MM.1S (cell line): ENCODE results near the gene B4GALNT3.
"Not testable (repeated sequence)": the region's sequence is repeated elsewhere in the genome, so short reads cannot be mapped to it uniquely, and the experiment has no call there.

ENCODE experiments used
- DNase-seq: peaks from one replicate; pipeline ENCODE4 v3.0.0-alpha.2; 2015
- H2AFZ ChIP-seq: fragments of 300-600 bp; sonication (generic); 2 replicates; pipeline ENCODE4 v1.6.0; 2016; ENCODE audit warnings: antibody characterized with exemption, low read length
- H3F3A ChIP-seq: fragments of 300-600 bp; sonication (generic); 2 replicates; pipeline ENCODE4 v1.6.1; 2016; ENCODE audit warnings: mild to moderate bottlenecking, antibody characterized with exemption, low read length, moderate library complexity, mixed read lengths; ENCODE audit not compliant: insufficient read depth
- H3K27ac ChIP-seq: fragments of 300-600 bp; sonication (generic); 2 replicates; pipeline ENCODE4 v1.5.1; 2016; ENCODE audit warnings: mild to moderate bottlenecking, low read length
- H3K27me3 ChIP-seq: fragments of 300-600 bp; sonication (generic); replicated peaks from 2 replicates; pipeline ENCODE4 v1.6.0; 2016; ENCODE audit warnings: low read length; ENCODE audit not compliant: insufficient read depth
- H3K36me3 ChIP-seq: fragments of 300-600 bp; sonication (generic); replicated peaks from 2 replicates; pipeline ENCODE4 v1.6.1; 2016; ENCODE audit warnings: mild to moderate bottlenecking, low read length, mixed read lengths; ENCODE audit not compliant: insufficient read depth
- H3K4me1 ChIP-seq: fragments of 300-600 bp; sonication (generic); 2 replicates; pipeline ENCODE4 v1.6.1; 2016; ENCODE audit warnings: low read length, mixed read lengths
- H3K4me2 ChIP-seq: fragments of 300-600 bp; sonication (generic); 2 replicates; pipeline ENCODE4 v1.6.0; 2016; ENCODE audit warnings: low read depth, low read length
- H3K4me3 ChIP-seq: fragments of 300-600 bp; sonication (generic); 2 replicates; pipeline ENCODE4 v1.5.1; 2016; ENCODE audit warnings: low read length, mixed read lengths
- H3K79me2 ChIP-seq: fragments of 300-600 bp; sonication (generic); 2 replicates; pipeline ENCODE4 v1.6.1; 2016; ENCODE audit warnings: mixed run types, low read length, mixed read lengths
- H3K9ac ChIP-seq: fragments of 300-600 bp; sonication (generic); 2 replicates; pipeline ENCODE4 v1.6.1; 2016; ENCODE audit warnings: low read length, mixed read lengths
- H3K9me2 ChIP-seq: fragments of 300-600 bp; sonication (generic); replicated peaks from 2 replicates; pipeline ENCODE4 v1.6.1; 2016; ENCODE audit warnings: mild to moderate bottlenecking, low read length, mixed read lengths; ENCODE audit not compliant: insufficient read depth
- H3K9me3 ChIP-seq: fragments of 300-600 bp; sonication (generic); replicated peaks from 2 replicates; pipeline ENCODE4 v1.6.1; 2016; ENCODE audit warnings: mild to moderate bottlenecking, low read length, mixed read lengths; ENCODE audit not compliant: insufficient read depth
- H4K20me1 ChIP-seq: fragments of 300-600 bp; sonication (generic); 2 replicates; pipeline ENCODE4 v1.6.1; 2016; ENCODE audit warnings: mild to moderate bottlenecking, low read length, moderate library complexity, mixed read lengths; ENCODE audit not compliant: insufficient read depth
- EZH2 ChIP-seq: fragments of 300-600 bp; sonication (generic); optimal IDR thresholded peaks from 2 replicates; pipeline ENCODE3; 2017; ENCODE audit warnings: low read depth, mild to moderate bottlenecking, antibody characterized with exemption, low read length, mixed read lengths
- EZH2phosphoT487 ChIP-seq: fragments of 300-600 bp; sonication (generic); IDR thresholded peaks from 2 replicates; pipeline ENCODE4 v1.6.1; 2018; ENCODE audit warnings: antibody characterized with exemption, low read length
- TF ChIP-seq, protein P1 (sequence below): fragments of 300-600 bp; sonication (generic); IDR thresholded peaks from 2 replicates; pipeline ENCODE4 v1.5.1; 2016; ENCODE audit warnings: antibody characterized with exemption, low read length, mixed read lengths

B4GALNT3 gene

DNA sequence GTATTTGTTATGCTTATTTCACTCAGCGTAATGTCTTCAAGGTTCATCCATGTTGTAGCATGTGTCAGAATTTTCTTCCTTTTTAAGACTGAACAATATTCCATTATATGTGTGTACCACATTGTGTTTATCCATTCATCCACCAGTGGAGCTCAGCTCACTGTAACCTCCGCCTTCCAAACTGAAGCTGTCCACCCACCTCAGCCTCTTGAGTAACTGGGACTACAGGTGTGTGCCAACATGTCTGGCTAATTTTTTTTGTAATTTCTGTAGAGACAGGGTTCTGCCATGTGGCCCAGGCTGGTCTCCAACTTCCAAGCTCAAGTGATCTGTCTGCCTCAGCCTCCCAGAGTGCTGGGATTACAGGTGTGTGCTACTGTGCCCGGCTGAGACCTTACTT lies 37.2 kb upstream of the B4GALNT3 start:
- Histone ChIP-seq H3K4me3 (no peak overlapping the region), H3K9ac (no peak overlapping the region), H3K36me3 (no peaks in the 10 kb centered on the region), H3K4me1 (no peaks in the 10 kb centered on the region), H3K27me3 (no peaks in the 10 kb centered on the region), H3K79me2 (no peaks in the 10 kb centered on the region), H3F3A (no peaks in the 10 kb centered on the region), H3K4me2 (no peak overlapping the region), H2AFZ (no peak overlapping the region), H4K20me1 (no peaks in the 10 kb centered on the region), H3K9me2 (no peaks in the 10 kb centered on the region), H3K27ac (no peak overlapping the region), H3K9me3 (no peaks in the 10 kb centered on the region)
- no peak for DNase-seq
- TF ChIP-seq EZH2phosphoT487, result no peak
- TF ChIP-seq EZH2, result no peak
- TF ChIP-seq, protein P1, sequence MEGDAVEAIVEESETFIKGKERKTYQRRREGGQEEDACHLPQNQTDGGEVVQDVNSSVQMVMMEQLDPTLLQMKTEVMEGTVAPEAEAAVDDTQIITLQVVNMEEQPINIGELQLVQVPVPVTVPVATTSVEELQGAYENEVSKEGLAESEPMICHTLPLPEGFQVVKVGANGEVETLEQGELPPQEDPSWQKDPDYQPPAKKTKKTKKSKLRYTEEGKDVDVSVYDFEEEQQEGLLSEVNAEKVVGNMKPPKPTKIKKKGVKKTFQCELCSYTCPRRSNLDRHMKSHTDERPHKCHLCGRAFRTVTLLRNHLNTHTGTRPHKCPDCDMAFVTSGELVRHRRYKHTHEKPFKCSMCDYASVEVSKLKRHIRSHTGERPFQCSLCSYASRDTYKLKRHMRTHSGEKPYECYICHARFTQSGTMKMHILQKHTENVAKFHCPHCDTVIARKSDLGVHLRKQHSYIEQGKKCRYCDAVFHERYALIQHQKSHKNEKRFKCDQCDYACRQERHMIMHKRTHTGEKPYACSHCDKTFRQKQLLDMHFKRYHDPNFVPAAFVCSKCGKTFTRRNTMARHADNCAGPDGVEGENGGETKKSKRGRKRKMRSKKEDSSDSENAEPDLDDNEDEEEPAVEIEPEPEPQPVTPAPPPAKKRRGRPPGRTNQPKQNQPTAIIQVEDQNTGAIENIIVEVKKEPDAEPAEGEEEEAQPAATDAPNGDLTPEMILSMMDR, result no peak

DNA sequence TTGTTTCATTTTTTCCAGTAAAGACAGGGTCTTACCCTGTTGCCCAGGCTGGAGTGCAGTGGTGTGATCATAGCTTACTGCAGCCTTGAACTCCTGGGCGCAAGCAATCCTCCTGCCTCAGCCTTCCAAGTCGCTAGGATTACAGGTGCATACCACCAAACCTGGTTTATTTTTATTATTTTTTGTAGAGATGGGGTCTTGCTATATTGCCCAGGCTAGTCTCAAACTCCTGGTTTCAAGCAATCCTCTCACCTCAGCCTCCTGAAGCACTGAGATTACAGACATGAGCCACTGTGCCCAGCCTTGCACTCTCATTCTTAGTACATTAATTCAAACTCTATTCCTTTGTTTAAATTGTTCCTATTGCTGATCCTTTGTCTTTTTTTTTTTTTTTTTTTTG lies 24.0 kb upstream of the B4GALNT3 start:
- not testable (repeated sequence) for H3K27ac ChIP-seq, H3K9ac ChIP-seq, H3K4me2 ChIP-seq, H3K27me3 ChIP-seq, H3K4me3 ChIP-seq, H4K20me1 ChIP-seq, H3K79me2 ChIP-seq, H3F3A ChIP-seq, H3K36me3 ChIP-seq, DNase-seq, H3K9me2 ChIP-seq, H3K4me1 ChIP-seq, H3K9me3 ChIP-seq, H2AFZ ChIP-seq

DNA sequence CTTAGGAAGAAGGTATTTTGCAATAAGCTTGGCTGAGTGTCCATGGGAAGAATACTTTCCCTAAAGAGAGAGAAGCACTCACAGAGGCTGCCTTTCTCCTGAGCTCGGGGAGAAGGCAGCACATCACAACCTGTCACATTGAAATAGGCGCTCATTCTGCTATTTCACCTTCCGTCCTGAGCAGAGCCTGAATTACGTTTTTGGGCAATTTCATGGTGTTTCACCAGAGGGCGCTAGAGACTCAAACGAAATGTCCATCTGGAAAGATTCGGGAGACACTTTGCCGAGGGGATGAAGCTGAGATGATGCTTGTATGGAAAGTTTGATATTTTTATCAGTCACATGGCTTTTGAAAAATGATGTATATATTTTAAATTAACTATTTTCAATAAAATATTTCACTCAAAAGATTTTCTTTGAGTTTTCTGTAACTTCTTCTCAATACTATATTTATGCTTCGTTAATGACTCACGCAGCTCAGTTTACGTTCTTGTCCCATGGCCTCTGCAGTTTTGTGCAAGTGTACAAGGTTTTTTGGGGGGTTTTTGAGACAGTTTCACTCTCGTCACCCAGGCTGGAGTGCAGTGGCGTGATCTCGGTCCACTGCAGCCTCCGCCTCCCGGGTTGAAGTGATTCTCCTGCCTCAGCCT lies 17.4 kb upstream of the B4GALNT3 start:
- no peaks in the 10 kb centered on the region for H3K36me3 ChIP-seq
- no peak overlapping the region for H2AFZ ChIP-seq
- H3K79me2 ChIP-seq, result no peaks in the 10 kb centered on the region
- H3K27ac ChIP-seq, result no peak overlapping the region
- no peak overlapping the region for H3K9ac ChIP-seq
- DNase-seq, result peak; percentile 33
- no peak overlapping the region for H3K4me2 ChIP-seq
- no peaks in the 10 kb centered on the region for H3K9me3 ChIP-seq
- H3K9me2 ChIP-seq, result no peaks in the 10 kb centered on the region
- H4K20me1 ChIP-seq, result no peaks in the 10 kb centered on the region
- no peaks in the 10 kb centered on the region for H3K27me3 ChIP-seq
- H3K4me3 ChIP-seq, result no peak overlapping the region
- no peaks in the 10 kb centered on the region for H3K4me1 ChIP-seq
- H3F3A ChIP-seq, result no peaks in the 10 kb centered on the region
- TF ChIP-seq, protein P1, result peak; percentile 64
- no peak for TF ChIP-seq EZH2

DNA sequence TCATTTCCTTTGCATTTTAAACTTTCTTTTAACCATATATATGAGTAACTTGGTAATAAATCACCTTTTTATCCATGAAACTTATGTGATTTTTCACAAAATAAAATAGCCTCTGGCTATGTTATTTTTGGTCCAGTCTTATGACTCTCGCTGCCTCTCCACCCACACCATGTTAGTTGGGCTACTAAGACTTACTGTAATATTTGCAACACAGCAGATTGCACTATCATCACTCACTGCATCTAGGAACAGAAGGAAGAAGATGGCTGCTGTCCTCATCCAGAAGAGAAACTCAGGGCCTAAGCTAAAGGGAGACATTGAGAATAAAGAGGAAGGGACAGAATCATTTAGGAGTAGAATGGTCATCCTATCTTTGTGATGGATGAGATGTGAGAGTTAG lies 12.6 kb upstream of the B4GALNT3 start:
- Histone ChIP-seq H4K20me1 (no peaks in the 10 kb centered on the region), H3K79me2 (no peaks in the 10 kb centered on the region), H3K4me3 (no peak overlapping the region), H3K4me1 (no peaks in the 10 kb centered on the region), H3K9me2 (no peaks in the 10 kb centered on the region), H3K9me3 (no peaks in the 10 kb centered on the region), H3K27me3 (no peaks in the 10 kb centered on the region), H3K36me3 (no peaks in the 10 kb centered on the region), H3K4me2 (no peak overlapping the region), H3K9ac (no peak overlapping the region), H2AFZ (no peak overlapping the region), H3F3A (no peaks in the 10 kb centered on the region), H3K27ac (no peak overlapping the region)
- DNase-seq, result no peak
- TF ChIP-seq EZH2phosphoT487 (no peak), EZH2 (no peak)
- TF ChIP-seq, protein P1, result no peak
